Measurements from ENCODE around the gene MRPL55.
"Not testable (repeated sequence)": the region's sequence is repeated elsewhere in the genome, so short reads cannot be mapped to it uniquely, and the experiment has no call there.

Gene MRPL55

GRCh38 chr1:228120351-228120750 lies 11.3 kb upstream of the MRPL55 start:
- DNase-seq: no peak

GRCh38 chr1:228118040-228118439 lies 8.9 kb upstream of the MRPL55 start:
- DNase-seq: no peak

- no peak for DNase-seq
Observed at GRCh38 chr1:228117335-228117734, 8.2 kb upstream of the MRPL55 start.

GRCh38 chr1:228114827-228115226 lies 5.7 kb upstream of the MRPL55 start:
- no peak for DNase-seq

GRCh38 chr1:228112617-228113016 lies 3.5 kb upstream of the MRPL55 start:
- DNase-seq: no peak

- no peak for DNase-seq
Observed at GRCh38 chr1:228112167-228112566, 3.1 kb upstream of the MRPL55 start.

- DNase-seq: not testable (repeated sequence)
Observed at GRCh38 chr1:228111315-228111714, 2.2 kb upstream of the MRPL55 start.

- DNase-seq: no peak
Observed at GRCh38 chr1:228110556-228110955, 1.5 kb upstream of the MRPL55 start.

- no peak for DNase-seq
Observed at GRCh38 chr1:228109962-228110488, 926 bp upstream of the MRPL55 start.

- no peak for DNase-seq
Observed at GRCh38 chr1:228108742-228109072, 392 bp downstream of the MRPL55 start.

- DNase-seq: no peak
Observed at GRCh38 chr1:228108055-228108690, 926 bp downstream of the MRPL55 start.

GRCh38 chr1:228107636-228108035 lies 1.5 kb downstream of the MRPL55 start:
- DNase-seq: no peak

- DNase-seq: no peak
Observed at GRCh38 chr1:228106800-228107054, 2.4 kb downstream of the MRPL55 start.

- no peak for DNase-seq
Observed at GRCh38 chr1:228105996-228106799, 2.9 kb downstream of the MRPL55 start.

GRCh38 chr1:228105270-228105995 lies 3.7 kb downstream of the MRPL55 start:
- DNase-seq: no peak

GRCh38 chr1:228104526-228105269 lies 4.4 kb downstream of the MRPL55 start:
- DNase-seq: no peak

GRCh38 chr1:228102791-228103620 lies 6.1 kb downstream of the MRPL55 start, which contains the start of gene C1orf35:
Gene C1orf35 (minus strand): TSS chr1:228103325. CDS start chr1:228103227, 98 bp downstream.
- peak; percentile 51 for DNase-seq

GRCh38 chr1:228101994-228102790 lies 6.9 kb downstream of the MRPL55 start:
- DNase-seq: no peak

- no peak for DNase-seq
Observed at GRCh38 chr1:228101614-228101993, 7.5 kb downstream of the MRPL55 start.

- no peak for DNase-seq
Observed at GRCh38 chr1:228100822-228101613, 8.1 kb downstream of the MRPL55 start.

GRCh38 chr1:228099331-228099732 lies 9.8 kb downstream of the MRPL55 start:
- no peak for DNase-seq
